GM12872 (cell line): ENCODE results near the gene SCGB2B2.

ENCODE experiments used
- TF ChIP-seq, protein P1 (sequence below): IDR thresholded peaks from 3 replicates; pipeline ENCODE4 v1.5.1; 2011; ENCODE audit warnings: low read depth, mild to moderate bottlenecking, low read length, moderate library complexity; ENCODE audit not compliant: insufficient read depth

Gene SCGB2B2

DNA sequence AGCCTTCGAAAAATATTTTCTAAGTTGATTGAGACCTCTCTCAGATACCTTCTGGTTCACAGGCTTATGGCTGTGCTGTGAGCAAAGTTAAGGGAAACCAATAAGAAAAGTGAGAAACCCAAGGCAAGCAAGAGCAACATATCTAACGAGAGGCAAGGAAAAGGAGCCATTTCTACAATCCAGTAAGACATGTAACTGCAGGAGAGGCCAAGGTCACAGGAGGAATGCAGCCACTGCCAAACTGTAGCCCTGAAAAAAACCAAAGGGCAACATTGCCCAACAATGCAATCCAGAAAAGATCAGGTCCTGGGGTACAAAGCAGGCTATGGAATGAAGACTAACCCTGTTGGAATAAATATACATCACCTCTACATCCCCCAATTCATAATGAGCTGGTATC lies 21.3 kb downstream of the SCGB2B2 start:
- TF ChIP-seq, protein P1, sequence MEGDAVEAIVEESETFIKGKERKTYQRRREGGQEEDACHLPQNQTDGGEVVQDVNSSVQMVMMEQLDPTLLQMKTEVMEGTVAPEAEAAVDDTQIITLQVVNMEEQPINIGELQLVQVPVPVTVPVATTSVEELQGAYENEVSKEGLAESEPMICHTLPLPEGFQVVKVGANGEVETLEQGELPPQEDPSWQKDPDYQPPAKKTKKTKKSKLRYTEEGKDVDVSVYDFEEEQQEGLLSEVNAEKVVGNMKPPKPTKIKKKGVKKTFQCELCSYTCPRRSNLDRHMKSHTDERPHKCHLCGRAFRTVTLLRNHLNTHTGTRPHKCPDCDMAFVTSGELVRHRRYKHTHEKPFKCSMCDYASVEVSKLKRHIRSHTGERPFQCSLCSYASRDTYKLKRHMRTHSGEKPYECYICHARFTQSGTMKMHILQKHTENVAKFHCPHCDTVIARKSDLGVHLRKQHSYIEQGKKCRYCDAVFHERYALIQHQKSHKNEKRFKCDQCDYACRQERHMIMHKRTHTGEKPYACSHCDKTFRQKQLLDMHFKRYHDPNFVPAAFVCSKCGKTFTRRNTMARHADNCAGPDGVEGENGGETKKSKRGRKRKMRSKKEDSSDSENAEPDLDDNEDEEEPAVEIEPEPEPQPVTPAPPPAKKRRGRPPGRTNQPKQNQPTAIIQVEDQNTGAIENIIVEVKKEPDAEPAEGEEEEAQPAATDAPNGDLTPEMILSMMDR: no peak

DNA sequence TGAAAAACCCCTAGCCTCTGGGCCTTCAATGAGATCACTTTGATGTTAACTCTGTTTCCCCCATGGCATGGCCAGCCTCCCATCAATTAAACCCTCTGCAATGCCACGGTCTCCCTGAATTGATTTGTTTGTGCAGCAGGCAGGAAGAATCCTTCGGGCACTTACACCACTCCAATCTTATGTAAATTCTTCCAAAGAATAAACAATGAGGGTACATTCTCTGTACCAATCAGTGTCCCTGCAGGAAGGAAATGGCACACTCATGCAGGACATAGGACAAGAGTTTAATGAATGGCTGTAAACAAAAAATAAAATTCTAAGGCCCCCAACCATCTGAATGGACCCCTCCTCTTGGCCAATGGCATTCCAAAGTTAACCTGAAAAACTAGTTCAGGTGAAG lies 22.2 kb downstream of the SCGB2B2 start:
- TF ChIP-seq, protein P1: no peak

DNA sequence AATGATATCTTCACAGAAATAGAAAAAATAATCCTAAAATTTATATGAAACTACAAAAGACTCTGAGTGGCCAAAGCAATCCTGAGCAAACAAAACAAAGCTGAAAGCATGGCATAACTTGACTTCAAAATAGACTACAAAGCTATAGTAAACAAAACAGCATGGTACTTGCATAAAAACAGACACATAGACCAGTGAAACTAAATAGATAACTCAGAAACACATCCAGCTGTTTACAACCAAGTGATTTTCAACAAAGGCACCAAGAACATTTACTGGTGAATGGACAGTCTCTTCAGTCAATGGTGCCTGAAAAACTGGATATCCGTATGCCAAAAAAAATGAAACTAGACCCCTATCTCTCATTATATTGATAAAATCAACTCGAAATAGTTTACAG lies 25.2 kb downstream of the SCGB2B2 start:
- TF ChIP-seq, protein P1: no peak

DNA sequence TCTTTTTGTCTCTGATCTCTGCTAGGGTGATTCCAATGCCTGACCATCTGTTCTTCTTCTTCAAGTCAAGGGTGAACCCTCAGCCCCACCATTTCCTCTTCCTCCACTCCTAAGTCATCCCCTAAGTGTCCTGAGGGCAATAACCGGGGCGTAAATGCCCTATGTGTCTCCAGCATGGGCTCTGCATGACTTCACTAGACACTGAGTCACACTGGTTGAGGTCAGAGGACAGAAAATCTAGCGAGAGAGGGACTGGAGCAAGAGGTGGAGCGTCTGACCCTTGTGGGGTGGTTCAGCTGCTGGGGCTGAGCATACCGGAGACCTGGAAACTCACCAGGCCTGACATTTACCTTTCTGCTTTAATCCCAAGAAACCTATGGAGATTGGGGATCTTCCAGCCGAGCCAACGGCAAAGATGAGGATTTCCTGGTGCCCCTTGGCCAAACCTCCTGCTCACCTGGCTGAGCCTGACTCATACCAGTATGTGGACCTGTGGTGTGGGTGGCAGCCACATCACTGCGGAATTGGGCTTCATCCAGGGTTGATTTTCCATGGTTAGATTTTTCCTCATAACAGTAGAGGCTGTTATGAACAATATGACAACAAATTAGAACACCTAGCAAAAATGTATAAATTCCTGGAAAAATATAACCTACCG lies 26.9 kb downstream of the SCGB2B2 start:
- TF ChIP-seq, protein P1: no peak

DNA sequence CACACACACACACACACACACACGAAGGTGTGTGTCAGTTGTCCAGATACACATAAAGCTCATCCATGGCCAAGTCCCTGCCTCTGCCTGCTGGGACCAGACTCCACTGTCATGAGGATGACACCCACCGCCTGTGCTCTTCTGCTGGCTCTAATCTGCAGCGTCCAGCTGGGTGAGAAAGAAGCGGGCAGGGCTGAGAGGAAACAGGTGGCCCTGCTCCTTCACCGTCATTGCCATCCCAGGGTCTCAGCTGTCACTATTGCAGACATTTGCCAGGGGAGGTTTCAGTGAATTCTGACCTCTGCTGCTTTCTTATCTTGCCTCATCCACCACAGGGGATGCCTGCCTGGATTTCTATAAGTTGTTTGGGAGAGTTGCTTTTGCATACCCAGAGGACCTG lies 31.4 kb downstream of the SCGB2B2 start:
- TF ChIP-seq, protein P1: no peak

DNA sequence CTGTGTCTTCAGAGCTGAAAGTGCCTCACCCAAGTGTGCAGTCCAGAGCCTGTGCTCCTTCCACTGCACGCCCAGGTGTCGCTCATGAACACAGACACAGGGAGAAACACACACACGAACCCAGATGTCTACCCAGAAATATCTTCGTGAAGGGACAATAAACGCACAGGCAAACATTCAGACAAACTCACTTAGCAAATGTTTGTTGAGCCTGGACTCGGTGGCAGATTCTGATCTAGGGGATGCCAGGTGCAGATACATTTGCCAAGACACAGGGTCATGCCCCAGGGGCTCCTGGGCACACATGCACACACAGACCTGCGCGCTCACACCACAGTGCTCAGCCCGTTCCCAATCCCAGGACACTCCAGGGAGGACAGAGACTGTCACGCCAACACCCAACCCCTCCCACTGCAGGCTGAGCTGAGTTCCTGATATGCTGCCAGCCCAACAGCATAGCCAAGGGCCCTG lies 31.9 kb downstream of the SCGB2B2 start:
- TF ChIP-seq, protein P1: no peak

DNA sequence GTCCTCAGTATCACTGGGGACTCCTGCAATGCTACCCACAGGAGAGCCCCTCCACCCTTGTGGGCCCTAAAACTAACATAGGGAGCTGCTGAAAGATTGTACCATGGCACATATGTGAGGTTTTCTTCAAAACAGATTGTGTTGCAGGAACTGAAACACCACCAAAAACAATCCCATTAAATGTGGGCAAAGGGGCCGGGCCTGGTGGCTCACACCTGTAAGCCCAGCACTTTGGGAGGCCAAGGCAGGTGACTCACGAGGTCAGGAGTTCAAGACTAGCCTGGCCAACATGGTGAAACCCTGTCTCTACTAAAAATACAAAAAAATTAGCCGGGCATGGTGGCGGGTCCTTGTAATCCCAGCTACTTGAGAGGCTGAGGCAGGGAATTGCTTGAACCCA lies 34.7 kb downstream of the SCGB2B2 start:
- TF ChIP-seq, protein P1: no peak
